HG02588 (cell line): Measurements from ENCODE around the gene KCNK2.
"Not testable (repeated sequence)": the region's sequence is repeated elsewhere in the genome, so short reads cannot be mapped to it uniquely, and the experiment has no call there.

Experiments
- ATAC-seq: cut with Tn5 transposase; IDR thresholded peaks from one replicate; pipeline ENCODE4 v1.9.1; 2021; ENCODE audit warnings: mild to moderate bottlenecking, moderate library complexity; ENCODE audit not compliant: unreplicated experiment

KCNK2 gene

DNA sequence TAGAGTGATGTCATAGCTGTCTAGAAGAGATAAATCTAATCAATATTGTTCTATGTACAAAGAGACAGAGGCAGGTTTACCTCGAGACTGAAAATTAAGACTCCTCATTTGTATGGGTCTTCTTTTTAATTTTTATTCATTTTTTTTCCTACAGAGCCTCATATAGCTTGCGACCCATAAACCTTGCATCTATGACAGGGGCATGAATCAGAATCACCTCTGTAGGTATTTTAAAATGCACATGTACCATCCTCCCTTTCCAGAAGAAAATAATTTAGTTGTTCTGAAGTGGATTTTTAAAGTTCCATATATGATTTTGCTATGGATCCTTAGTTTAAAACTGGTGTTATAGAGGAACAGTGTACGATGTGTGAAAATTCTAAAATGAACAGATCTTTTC is 64.5 kb downstream of the KCNK2 start:
- ATAC-seq: no peak

DNA sequence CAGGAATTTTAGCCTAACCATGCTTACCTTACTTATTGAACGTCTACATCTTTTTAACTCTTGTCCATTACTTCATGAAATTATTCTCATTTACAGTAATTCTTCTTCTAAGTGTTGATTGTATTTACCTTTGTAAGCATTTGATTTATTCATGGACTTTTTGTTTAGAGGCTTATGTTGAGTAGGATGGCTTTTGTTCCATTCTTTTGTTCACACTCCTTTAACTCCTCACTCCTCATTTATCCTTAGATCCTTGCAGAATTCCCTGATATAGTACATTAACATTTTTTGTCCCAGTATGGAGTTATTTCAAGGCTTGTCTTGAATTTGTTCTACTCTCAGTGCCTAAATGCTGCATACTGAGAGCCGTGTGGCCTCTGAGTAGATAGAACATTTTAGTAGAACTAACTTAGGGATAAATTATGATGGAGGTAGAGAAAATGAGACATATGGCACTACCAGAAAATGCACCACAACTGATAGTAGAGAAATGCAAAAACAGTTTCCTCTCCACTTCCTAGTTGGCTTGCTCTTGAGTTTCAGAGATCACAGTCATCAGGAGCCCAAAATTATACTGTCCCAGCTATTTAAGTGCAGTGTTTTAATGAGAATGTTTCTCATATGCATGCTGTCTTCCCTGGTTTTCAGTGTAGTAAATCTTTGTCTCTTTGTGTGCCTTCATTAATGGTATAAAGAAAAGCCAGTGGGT is 69.5 kb downstream of the KCNK2 start:
- ATAC-seq: no peak

DNA sequence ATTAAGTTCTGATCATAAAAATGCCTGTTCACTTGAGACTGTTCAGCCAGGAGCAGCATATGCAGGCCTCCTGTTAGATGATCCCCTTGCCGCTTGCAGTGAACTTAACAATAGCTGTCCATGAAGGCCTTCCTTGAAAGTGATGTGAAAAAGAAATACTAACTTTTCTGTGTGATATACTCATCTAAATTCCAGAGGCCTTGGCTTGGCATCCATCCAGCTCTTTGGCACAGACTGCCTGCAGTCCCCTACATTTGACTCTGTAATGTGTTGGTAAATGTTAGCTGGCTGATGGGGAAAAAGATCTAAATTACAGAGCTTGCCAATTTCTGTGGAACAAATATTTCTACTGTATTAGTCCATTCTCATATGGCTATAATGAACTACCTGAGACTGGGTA is 73.7 kb downstream of the KCNK2 start:
- no peak for ATAC-seq

DNA sequence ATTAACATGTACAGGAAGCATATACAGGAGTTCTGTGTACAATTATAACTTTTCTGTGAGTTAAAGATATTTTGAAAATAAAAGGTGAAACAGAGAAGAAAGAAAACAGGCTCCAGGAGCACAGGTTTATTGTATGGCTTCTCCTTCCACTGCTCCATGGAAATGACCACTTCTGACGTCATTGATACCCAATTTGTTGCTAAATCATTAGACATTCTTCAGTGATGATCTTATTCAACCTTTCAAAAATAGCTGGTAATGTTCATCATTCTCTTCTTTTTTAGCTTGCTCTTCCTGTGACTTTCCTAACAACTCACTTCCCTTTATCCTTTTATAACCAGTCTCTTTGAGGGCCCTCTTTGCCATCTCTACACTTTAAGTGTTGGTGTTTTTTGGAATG is 77.8 kb downstream of the KCNK2 start:
- ATAC-seq: no peak

DNA sequence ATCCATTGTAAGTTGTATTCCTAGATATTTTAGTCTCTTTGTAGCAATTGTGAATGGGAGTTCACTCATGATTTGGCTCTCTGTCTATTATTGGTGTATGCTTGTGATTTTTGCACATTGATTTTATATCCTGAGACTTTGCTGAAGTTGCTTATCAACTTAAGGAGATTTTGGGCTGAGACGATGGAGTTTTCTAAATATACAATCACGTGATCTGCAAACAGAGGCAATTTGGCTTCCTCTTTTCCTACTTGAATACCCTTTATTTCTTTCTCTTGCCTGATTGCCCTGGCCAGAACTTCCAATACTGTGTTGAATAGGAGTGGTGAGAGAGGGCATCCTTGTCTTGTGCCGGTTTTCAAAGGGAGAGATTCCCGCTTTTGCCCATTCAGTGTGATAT is 80.6 kb downstream of the KCNK2 start:
- not testable (repeated sequence) for ATAC-seq

DNA sequence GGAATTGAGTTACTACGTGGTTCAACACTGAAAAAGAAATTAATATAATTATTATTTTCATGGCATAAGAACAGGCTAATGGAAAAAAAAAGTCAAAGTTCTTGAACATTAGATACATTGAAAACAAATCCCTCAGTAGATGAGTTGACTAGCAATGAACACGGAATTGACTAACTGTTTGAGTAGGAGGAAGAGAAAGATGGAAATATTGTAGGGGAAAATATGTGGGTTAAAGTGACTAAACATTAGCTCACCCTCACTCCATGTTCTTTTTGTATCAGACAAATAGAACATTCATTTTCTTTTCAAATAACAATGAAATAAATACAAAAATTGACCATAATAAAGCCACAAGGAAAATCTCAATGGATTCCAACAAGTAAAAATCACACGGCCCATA is 84.3 kb downstream of the KCNK2 start:
- ATAC-seq: no peak

DNA sequence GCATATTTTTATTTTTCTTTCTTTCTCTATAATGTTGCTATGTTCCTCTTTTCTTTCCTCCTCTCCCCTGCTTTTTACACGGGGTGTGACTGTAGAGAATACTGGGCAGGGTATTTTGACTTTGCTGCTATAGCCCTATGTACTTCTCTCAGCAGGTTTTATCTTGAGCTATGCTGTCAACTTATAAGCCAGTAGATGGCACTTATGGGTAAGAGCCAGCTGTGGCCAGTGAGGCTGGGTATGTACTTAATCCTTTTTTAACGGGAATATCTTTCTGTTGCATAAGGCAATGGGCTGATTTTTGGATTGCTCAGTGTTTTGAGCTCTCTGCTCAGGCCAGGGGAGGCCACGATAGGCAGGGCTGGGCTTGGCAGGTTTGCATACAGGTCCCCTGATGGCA is 99.0 kb downstream of the KCNK2 start:
- ATAC-seq: no peak

DNA sequence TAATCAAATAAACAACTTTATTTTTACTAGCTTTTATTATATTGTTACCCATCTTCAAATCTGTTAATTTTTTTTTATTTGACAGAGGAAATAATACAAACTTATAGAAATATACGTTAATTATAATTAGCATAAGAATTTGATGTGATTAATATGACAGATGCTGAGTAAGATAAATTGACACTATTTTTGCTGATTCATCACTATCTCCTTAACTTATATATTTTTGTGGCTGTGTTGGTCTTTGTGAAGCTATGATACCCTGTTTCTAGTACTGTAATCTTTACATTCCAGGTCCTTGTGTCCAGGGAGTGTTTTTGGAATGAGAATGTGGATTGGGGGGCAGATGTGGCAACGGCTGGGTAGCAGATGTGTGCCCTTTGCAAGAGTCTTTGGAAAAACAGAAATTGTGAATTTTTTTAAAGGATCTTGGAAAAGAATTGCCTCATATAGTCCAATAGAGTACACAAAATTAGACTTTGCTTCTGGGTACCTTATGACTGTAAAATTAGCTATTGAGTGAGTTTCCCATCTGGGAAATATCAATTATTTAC is 102.6 kb downstream of the KCNK2 start:
- ATAC-seq: no peak

DNA sequence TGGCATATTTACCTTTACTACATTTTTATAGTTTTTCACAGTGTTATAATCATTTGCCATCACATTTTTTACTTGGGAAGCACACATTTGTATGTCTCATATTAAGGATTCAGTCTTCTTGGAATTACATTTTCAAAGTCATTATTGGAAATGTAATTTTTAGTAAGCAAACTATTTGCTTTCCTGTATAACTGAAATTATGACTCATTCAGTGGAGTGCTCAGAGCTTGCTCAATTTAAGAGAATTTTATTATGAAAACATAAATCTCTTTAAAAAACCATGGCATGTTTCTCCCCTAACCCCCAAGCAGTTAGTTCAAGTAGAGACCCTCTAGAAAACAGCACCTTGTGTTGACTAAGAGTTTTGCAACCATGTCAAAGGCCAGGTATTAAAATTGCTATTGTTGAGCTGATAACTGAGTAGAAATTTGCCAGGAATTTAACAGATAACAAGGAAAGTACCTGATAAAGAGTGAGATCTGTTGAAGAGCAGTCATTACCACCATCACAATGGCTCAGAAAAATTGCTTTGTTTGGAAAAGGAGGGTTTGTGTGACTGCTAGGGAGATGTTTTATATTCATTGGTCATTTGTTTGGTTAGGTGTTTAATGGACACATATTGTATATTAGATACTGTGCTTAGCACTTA is 105.9 kb downstream of the KCNK2 start:
- no peak for ATAC-seq

DNA sequence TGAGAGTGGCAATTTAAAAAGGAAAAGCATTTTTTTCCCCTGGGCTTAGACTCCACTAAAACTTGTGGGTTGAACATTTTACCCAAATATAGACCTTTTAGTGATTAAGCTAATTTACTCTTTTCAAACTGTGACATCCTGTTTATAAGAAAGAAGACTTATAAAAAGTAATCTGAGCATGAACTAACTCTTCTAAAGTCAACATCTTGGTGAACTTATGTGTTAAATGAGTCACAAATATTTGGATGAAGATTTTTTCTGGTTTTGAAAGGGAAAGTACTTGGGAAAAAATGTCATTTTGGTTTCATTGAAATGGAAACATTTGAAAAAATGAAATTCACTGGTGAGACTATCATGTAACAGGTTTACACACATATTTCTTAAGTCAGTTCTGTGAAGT is 109.8 kb downstream of the KCNK2 start:
- no peak for ATAC-seq

DNA sequence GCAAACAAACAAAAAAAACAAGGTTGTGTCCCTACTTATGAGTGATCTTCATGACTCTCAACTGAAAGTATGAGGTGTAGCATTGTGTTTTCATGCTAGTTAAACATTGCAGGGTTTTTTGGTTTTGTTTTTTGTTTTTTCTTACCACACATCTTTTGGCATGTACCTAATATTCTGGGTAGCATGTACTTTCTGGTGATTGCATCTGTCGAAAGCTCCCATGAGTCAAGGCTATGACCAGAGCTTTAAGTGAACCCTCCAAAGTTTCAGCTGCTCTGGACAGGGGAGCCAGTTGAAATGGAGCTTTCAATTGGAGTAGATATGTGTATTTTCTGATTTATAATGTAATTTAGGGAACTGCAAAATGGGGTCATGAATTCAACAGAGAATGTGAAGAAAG is 115.5 kb downstream of the KCNK2 start:
- ATAC-seq: no peak

DNA sequence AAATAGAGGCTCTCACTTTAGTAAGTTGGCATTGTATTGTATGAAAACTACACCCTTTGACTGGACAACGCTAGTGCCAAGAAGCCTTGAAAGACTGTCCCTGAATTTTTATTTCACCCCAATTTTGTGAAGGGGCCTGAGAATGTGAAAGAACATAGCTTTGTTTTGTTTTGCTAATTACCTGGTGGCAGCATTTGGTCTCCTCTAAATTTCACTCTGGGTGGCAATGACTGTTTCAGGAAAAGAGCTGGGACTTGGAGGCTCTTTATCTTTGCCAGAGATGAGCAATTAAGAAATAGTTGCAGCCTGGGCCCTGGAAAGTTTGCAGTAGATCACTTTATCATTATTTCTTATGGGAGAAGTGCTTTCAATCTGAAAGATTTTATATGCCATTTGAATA is 117.6 kb downstream of the KCNK2 start:
- no peak for ATAC-seq

DNA sequence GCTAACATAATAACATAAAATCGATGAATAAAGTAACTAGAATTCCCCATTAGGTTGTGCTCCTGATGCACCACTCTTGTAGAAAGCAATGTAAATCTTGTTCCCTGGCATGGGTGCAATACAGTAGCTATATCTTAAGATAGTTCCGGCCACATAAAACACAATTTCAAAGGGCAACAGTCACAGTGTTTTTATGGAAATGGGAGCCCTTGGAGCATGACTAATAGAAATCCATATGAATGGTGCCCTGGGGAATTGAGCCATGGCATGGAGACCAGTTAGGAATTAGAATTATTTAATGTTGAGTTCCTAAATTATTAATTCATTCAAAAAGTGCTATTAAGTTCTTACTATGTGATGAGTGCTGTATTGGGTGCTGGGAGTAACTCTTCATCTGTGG is 118.7 kb downstream of the KCNK2 start:
- no peak for ATAC-seq

DNA sequence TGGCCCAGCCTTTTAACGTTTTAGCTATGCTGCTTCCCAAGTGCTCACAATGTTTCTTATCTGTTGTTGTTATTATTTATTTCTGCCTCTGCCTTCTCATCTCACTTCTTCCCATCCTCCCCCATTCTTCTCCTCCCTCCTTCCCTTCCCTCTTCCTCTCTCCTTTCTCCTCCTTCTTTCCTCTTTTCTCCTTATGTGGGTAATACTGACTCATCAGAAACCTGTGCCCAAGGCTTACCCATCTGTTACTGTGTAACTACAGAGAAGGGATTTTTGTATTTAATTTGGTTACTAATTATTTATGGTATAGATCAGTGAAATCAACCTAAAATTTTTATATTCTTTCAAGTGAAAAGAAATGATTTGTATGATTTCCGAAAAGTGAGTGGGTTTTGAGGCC is 120.3 kb downstream of the KCNK2 start:
- no peak for ATAC-seq

DNA sequence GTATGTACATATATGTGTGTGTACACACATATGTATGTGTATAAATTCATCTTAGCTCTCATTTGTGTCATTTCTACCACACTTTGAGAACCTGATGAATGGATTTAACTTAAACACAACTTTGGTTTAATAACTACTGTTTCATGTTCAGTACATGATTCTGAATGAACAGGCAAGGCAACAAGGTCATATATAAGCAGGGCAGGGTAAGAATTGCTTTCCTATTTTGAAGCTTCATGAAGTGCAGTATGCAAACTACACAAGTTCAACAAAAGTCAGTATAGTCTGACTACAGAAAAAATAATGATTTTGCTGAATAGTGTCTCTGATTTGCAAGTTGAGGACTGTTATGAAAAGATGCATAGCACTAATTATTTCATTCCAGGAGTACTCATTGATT is 127.6 kb downstream of the KCNK2 start:
- no peak for ATAC-seq

DNA sequence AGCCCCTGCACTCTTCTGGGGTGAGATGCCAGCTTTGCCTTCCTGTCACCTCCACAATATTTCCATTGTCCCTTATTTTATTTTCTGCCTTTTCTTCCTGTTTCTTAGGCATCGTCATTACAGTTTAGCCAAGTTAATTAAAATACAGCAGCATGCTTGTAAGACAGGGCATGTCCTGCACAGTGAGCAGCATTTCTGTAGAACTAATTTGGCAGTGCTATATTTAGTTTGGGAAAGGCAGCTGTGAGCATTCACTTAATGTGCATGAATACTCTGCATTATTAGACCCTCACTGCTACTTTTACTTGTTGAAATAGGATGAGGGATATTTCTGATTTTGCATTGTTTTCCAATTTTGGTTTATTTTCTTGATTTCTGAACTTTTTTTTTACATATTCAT is 133.3 kb downstream of the KCNK2 start:
- ATAC-seq: no peak

DNA sequence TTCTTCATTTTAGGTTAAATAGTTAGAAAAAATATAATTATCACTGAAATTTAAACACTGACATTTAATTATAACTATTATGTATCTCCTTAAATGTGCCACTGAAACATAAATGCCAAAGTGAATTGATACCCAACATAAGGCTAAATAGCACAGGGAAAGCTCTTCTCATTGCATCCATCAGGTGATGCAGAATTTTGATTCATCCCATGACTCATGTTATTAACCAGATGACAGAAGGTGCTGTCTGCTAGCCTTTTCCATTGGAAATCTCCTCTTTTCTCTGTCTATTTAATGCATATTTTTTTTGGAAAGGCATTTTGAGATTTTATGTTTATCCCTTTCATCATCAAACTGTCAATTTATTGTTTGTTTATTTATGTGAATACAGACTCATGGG is 136.8 kb downstream of the KCNK2 start:
- no peak for ATAC-seq

DNA sequence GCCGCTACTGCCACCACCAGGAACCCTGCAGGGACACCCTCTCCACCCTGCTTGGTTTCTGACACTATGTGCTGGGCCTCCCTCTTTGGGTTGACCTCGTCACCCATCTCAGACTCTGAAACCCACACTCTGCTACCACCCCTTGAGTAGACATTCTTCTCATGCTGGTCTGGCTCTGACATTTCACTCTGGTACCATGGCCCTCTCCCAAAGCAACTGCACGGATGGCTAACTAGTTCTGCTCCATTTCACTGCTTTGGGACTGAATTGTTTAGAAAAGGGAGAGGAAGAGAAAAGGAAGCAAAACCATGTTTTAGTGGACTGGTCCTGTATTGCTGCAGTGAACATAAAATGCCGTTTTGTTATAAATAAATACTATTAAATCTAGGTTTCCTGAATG is 137.8 kb downstream of the KCNK2 start:
- no peak for ATAC-seq

DNA sequence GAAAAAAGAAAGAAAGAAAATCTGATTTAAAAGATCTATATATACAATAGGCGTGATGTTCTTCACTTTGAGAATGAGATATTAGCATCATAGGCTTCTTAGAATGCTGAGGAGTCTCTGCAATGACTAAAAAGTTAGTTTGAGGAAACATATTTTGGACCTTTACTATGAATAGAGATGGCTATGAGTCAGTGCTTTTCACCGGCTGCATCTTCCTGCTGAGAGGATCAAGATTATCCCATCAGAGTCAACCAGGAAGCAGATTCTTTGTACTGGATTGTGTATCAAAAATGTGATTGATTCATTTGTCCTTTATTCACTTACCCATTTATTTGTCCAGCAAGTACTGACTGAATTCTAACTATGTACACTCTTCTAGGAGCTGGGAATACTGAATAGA is 144.2 kb downstream of the KCNK2 start:
- no peak for ATAC-seq

DNA sequence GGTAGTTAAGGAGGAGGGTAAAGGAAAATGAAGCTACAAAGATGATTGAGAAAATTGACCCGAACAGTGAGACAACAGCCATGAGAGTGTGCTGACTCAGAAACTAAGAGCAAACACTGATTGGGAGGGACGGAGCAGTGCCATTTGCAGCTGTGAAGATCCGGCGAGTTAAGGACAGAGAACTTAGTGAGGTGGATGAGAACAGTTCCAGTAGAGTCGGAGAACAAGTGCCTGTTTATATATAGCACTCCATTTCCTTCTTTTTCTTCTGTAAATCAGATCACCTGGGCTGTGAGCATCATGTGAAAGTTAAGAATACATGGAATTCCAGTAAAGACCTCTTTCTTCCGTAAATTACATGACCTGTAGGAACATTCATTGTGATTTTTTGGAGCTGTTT is 145.7 kb downstream of the KCNK2 start:
- no peak for ATAC-seq

DNA sequence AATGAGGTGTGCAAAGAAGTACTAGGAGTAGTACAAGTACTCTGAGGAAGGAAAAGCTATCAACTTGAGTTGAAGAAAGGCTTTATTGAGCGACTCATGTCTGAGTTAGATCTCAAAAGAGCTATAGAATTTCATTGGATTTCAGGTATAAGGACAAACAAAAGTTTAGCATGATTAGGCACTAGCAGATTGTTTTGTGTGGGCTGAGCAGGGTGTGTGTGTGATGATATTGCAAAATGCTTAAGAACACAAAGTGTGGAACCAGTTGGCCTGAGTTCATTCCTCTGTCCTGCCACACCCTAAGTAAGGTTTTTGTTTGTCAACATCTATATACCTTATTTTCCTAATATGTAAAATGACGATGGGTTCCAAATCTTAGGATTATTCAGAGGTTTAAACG is 158.9 kb downstream of the KCNK2 start:
- no peak for ATAC-seq

DNA sequence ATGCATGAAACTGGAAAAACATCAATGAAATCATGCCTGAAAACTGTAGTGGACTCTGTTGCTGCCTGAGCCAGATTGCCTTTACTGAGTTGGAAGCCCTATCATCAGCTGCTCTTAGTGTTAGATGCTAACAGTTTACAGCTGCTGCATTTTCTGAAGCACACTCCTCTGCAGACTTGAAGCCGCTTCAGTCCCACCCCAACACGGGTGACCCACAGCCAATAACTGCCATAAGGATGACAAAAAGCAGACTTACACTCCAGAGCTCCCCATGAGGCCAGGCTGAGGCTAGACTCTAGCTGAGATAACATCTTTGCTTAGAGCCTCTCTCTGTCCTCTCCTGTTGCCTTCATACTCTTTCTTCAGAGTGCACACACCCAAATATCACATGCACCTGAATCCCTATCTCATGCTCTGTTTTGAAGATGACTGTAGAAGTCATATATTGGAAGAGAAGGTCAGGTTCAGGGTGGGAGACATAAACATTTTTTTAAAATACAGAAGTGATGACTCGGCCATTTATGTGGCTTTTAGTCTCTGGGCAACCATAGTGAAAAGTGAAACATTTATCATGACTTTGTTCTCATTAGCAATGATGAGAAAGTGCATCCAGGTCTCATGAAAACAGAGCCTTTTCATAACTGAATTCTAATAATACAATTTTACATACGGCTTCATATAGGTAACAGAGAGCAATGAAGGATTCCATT is 161.0 kb downstream of the KCNK2 start:
- ATAC-seq: no peak
